ENCODE measurements around the gene CRAMP1. TPM values are rescaled to one million over a fixed set of nuclear protein-coding genes. Genes with fewer than 3 reads are reported as not detected.

CRAMP1 gene
- total and polyA plus RNA-seq, 2 donors (not counting 3 experiments of a cell fraction or from before 2014, with no cell fraction given), result 21.5 to 30.8 TPM

GRCh38 chr16:1631931-1632637 is 19.9 kb downstream of the CRAMP1 start:
- no peaks in the 10 kb centered on the region for H3K27me3 ChIP-seq (ENCODE audit: control insufficient read depth in 2 of 2, insufficient read depth in 2 of 2, low read length in 2 of 2)
- H4K20me1 ChIP-seq (replicated peaks; ENCODE audit: control insufficient read depth, extremely low read depth, insufficient read depth, low read length), result no peaks in the 10 kb centered on the region
- POLR2A ChIA-PET, result no interaction called here

DNA sequence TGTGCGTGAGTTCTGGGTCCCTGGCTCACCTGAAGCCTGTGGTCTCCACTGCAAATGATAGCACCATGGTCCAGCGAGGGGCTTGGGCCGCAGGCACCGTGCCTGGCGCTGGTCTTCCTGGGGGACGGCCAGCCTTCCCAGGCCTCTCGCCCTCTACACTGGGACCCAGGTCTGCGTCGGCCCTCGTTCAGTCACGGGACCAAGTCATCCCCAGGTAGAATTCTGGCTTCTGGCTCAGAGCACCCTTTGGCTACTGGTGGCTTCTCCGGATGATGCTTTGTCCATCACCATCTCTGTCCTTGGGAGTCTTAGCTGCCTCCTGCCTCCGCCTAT is 20.4 kb downstream of the CRAMP1 start:
- H3K9me3 ChIP-seq (replicated peaks; ENCODE audit: control insufficient read depth, insufficient read depth, low read length), result no peaks in the 10 kb centered on the region
- CTCF ChIA-PET, result interaction anchor here (1.4 kb wide), 1 partner anchor 73 kb away, joined by 3 read pairs; the partner anchor contains the start of gene MAPK8IP3
- H3K4me1 ChIP-seq (ENCODE audit: control insufficient read depth, extremely low read depth, insufficient read depth, low read length), result no peaks in the 10 kb centered on the region
- dilution Hi-C loops (cut with MboI; ENCODE audit: extremely low pct_ligation_motif_present, low sequenced_read_pairs), result no loop called here
- intact Hi-C loops (cut with micrococcal nuclease), result no loop called here
- no peak for FAIRE-seq
- H4K20me1 ChIP-seq (replicated peaks; ENCODE audit: control insufficient read depth, extremely low read depth, insufficient read depth, low read length), result no peaks in the 10 kb centered on the region
- no peak overlapping the region for H3K27ac ChIP-seq (ENCODE audit: insufficient read depth, low read depth, low read length)
- no peak overlapping the region for H3K4me2 ChIP-seq (ENCODE audit: insufficient read depth, low read length)
- no peak for DNase-seq (ENCODE audit: low read depth, low spot score)
- H3K36me3 ChIP-seq (ENCODE audit: control insufficient read depth in 2 of 2, extremely low read depth in 1 of 2, insufficient read depth in 2 of 2, low read length in 2 of 2), result peaks cover 7 to 50% of the 10 kb centered on the region in 2 experiments
- no peaks in the 10 kb centered on the region for H3K27me3 ChIP-seq (ENCODE audit: control insufficient read depth in 2 of 2, insufficient read depth in 2 of 2, low read length in 2 of 2)
- no peak overlapping the region for H3K4me3 ChIP-seq (replicated peaks in 1 of 3; ENCODE audit: insufficient read depth in 1 of 3, low read depth in 1 of 3, low read length in 3 of 3)
- no TSS peak for BruUV-seq (replicated peaks)
- TF ChIP-seq JUN (IDR thresholded peaks at IDR 0.05; ENCODE audit: borderline replicate concordance, insufficient read depth, insufficient read length, low read depth) (no peak), POLR2AphosphoS5 (IDR thresholded peaks at IDR 0.05; ENCODE audit: insufficient read depth, low read depth, low read length) (no peak), POLR2A (IDR thresholded peaks at IDR 0.05; ENCODE audit: low read depth, low read length) (no peak), EZH2 (IDR thresholded peaks at IDR 0.05; ENCODE audit: borderline replicate concordance, low read depth, low read length, severe bottlenecking) (no peak), MYC (IDR thresholded peaks at IDR 0.05; ENCODE audit: low read depth, low read length) (no peak), GATA2 (IDR thresholded peaks at IDR 0.05; ENCODE audit: insufficient read depth, insufficient read length, low read depth, low read length) (no peak)
- TF ChIP-seq, protein P1, sequence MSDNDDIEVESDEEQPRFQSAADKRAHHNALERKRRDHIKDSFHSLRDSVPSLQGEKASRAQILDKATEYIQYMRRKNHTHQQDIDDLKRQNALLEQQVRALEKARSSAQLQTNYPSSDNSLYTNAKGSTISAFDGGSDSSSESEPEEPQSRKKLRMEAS (IDR thresholded peaks at IDR 0.05; ENCODE audit: insufficient read depth, insufficient read length), result no peak
- TF ChIP-seq, protein P2, sequence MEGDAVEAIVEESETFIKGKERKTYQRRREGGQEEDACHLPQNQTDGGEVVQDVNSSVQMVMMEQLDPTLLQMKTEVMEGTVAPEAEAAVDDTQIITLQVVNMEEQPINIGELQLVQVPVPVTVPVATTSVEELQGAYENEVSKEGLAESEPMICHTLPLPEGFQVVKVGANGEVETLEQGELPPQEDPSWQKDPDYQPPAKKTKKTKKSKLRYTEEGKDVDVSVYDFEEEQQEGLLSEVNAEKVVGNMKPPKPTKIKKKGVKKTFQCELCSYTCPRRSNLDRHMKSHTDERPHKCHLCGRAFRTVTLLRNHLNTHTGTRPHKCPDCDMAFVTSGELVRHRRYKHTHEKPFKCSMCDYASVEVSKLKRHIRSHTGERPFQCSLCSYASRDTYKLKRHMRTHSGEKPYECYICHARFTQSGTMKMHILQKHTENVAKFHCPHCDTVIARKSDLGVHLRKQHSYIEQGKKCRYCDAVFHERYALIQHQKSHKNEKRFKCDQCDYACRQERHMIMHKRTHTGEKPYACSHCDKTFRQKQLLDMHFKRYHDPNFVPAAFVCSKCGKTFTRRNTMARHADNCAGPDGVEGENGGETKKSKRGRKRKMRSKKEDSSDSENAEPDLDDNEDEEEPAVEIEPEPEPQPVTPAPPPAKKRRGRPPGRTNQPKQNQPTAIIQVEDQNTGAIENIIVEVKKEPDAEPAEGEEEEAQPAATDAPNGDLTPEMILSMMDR (IDR thresholded peaks at IDR 0.05; ENCODE audit: extremely low read depth in 1 of 2, insufficient read depth in 1 of 2, low read depth in 1 of 2, low read length in 2 of 2), result no peak
- POLR2A ChIA-PET, result no interaction called here
- H3K9me1 ChIP-seq (replicated peaks; ENCODE audit: control insufficient read depth, extremely low read depth, insufficient read depth, low read length), result no peaks in the 10 kb centered on the region
- H2AFZ ChIP-seq (ENCODE audit: low read depth, low read length), result no peak overlapping the region
- H3K9ac ChIP-seq (replicated peaks; ENCODE audit: extremely low read depth, insufficient read depth, low read length), result no peak overlapping the region
- H3K79me2 ChIP-seq (ENCODE audit: control insufficient read depth, insufficient read depth, low read length), result peaks cover 52% of the 10 kb centered on the region

More at GRCh38 chr16:1631931-1632637, 19.9 kb downstream of the CRAMP1 start:
- intact Hi-C loops (cut with micrococcal nuclease) (no loop called here), dilution Hi-C loops (cut with MboI; ENCODE audit: extremely low pct_ligation_motif_present, low sequenced_read_pairs) (no loop called here)
- no peak overlapping the region for H3K27ac ChIP-seq (ENCODE audit: insufficient read depth, low read depth, low read length)
- no peaks in the 10 kb centered on the region for H3K9me3 ChIP-seq (replicated peaks; ENCODE audit: control insufficient read depth, insufficient read depth, low read length)
- CTCF ChIA-PET, result interaction anchor here (0.9 kb wide), 1 partner anchor 14 kb away, joined by 3 read pairs; no protein-coding TSS in a partner anchor
- FAIRE-seq (no peak), DNase-seq (ENCODE audit: low read depth, low spot score) (no peak)
- no peak overlapping the region for H3K4me3 ChIP-seq (replicated peaks in 1 of 3; ENCODE audit: insufficient read depth in 1 of 3, low read depth in 1 of 3, low read length in 3 of 3)
- no peak for TF ChIP-seq POLR2A (IDR thresholded peaks at IDR 0.05; ENCODE audit: low read depth, low read length)
- H3K36me3 ChIP-seq (ENCODE audit: control insufficient read depth in 2 of 2, extremely low read depth in 1 of 2, insufficient read depth in 2 of 2, low read length in 2 of 2), result peaks cover 7 to 46% of the 10 kb centered on the region in 2 experiments
- H3K4me1 ChIP-seq (ENCODE audit: control insufficient read depth, extremely low read depth, insufficient read depth, low read length), result no peaks in the 10 kb centered on the region
- BruUV-seq (replicated peaks), result no TSS peak
- peaks cover 57% of the 10 kb centered on the region for H3K79me2 ChIP-seq (ENCODE audit: control insufficient read depth, insufficient read depth, low read length)
- no peaks in the 10 kb centered on the region for H3K9me1 ChIP-seq (replicated peaks; ENCODE audit: control insufficient read depth, extremely low read depth, insufficient read depth, low read length)
- no peak overlapping the region for H2AFZ ChIP-seq (ENCODE audit: low read depth, low read length)
- no peak overlapping the region for H3K4me2 ChIP-seq (ENCODE audit: insufficient read depth, low read length)
- no peak overlapping the region for H3K9ac ChIP-seq (replicated peaks; ENCODE audit: extremely low read depth, insufficient read depth, low read length)
